Panc1 (cell line): Measurements from ENCODE around the gene CSNK1G2. TPM values are rescaled to one million over a fixed set of nuclear protein-coding genes. Genes with fewer than 3 reads are reported as not detected.

Experiments used
- ATAC-seq: fragments of 200-7000 bp; cut with Tn5 transposase; 2 replicates; pipeline ENCODE4 v1.9.1; 2020; ENCODE audit warnings: mild to moderate bottlenecking, moderate library complexity
- BruUV-seq: library from RNA; stranded (reverse); fragments of 400-500 nt; replicated peaks from 2 replicates; lab custom pipeline; 2021; lab: Mats Ljungman, UMichigan
- CTCF ChIA-PET: fragments of 300-600 bp; sonication (Branson Sonifier 250); formaldehyde crosslinking; loops from one replicate; lab custom pipeline; 2022; ENCODE audit warnings: antibody characterized with exemption; lab: Charles Lee
- POLR2A ChIA-PET: fragments of 300-600 bp; sonication (Branson Sonifier 250); formaldehyde crosslinking; loops from one replicate; lab custom pipeline; 2022; ENCODE audit warnings: antibody characterized with exemption; lab: Charles Lee
- DNase-seq: peaks from one replicate; pipeline ENCODE4 v3.0.0-alpha.2; 2010; ENCODE audit warnings: low read depth, low spot score
- H3K27ac ChIP-seq: 2 replicates; pipeline ENCODE4 v1.5.1; 2011; ENCODE audit warnings: mild to moderate bottlenecking, low read length, inconsistent platforms
- H3K27me3 ChIP-seq: fragments of 200-500 bp; sonication (Bioruptor generic); 2 replicates; pipeline ENCODE4 v1.6.0; 2014; ENCODE audit warnings: low read length, inconsistent platforms; ENCODE audit not compliant: control insufficient read depth, insufficient read depth
- H3K36me3 ChIP-seq: fragments of 200-500 bp; sonication (Bioruptor generic); 2 replicates; pipeline ENCODE4 v1.5.1; 2014; ENCODE audit warnings: inconsistent platforms, mild to moderate bottlenecking, low read length, moderate library complexity; ENCODE audit not compliant: control insufficient read depth, insufficient read depth
- H3K4me1 ChIP-seq: 2 replicates; pipeline ENCODE4 v1.5.1; 2011; ENCODE audit warnings: inconsistent platforms, mild to moderate bottlenecking, low read length, moderate library complexity; ENCODE audit not compliant: control insufficient read depth, insufficient read depth
- H3K4me3 ChIP-seq, 2 experiments: 2 replicates each; pipeline ENCODE4 v1.5.1; 2011 to 2012; ENCODE audit warnings: low read depth in 2 of 2, low read length in 2 of 2, mild to moderate bottlenecking in 2 of 2, inconsistent platforms in 1 of 2, moderate library complexity in 1 of 2
- H3K9me3 ChIP-seq: fragments of 200-500 bp; sonication (Bioruptor generic); 2 replicates; pipeline ENCODE4 v1.5.1; 2014; ENCODE audit warnings: low read depth, mild to moderate bottlenecking, inconsistent platforms, low read length, moderate library complexity; ENCODE audit not compliant: control insufficient read depth, insufficient read depth
- CTCF ChIP-seq: fragments of 450-650 bp; IDR thresholded peaks from 2 replicates; pipeline ENCODE4 v1.5.1; 2017; ENCODE audit warnings: mild to moderate bottlenecking
- POLR2AphosphoS5 ChIP-seq: IDR thresholded peaks from 2 replicates; pipeline ENCODE4 v1.6.1; 2012; ENCODE audit warnings: mild to moderate bottlenecking, low read depth, low read length, moderate library complexity
- REST ChIP-seq, 2 experiments: IDR thresholded peaks; 2 replicates each; pipeline ENCODE4 v1.6.1; 2011 to 2012; ENCODE audit warnings: low read depth in 2 of 2, control low read depth in 1 of 2, low read length in 1 of 2, mild to moderate bottlenecking in 1 of 2, moderate library complexity in 1 of 2; ENCODE audit not compliant: insufficient read depth in 1 of 2
- SIN3A ChIP-seq: IDR thresholded peaks from 2 replicates; pipeline ENCODE4 v1.6.1; 2012; ENCODE audit warnings: low read depth, mild to moderate bottlenecking, low read length, moderate library complexity, borderline replicate concordance; ENCODE audit not compliant: insufficient read depth
- TCF7L2 ChIP-seq: IDR thresholded peaks from 2 replicates; pipeline ENCODE4 v1.6.1; 2011; ENCODE audit warnings: mild to moderate bottlenecking, low read depth, low read length, inconsistent platforms
- in situ Hi-C: cut with HindIII; loops from 2 replicates; pipeline ENCODE4 v1.10.0; 2016; ENCODE audit warnings: low sequenced_read_pairs, low pct_unique_long_range_greater_than_20kb
- intact Hi-C: fragments of 100-400 bp; cut with micrococcal nuclease; formaldehyde crosslinking; loops from one replicate; pipeline ENCODE4 v1.10.0; 2022; ENCODE audit not compliant: unreplicated experiment
- total RNA-seq: library from RNA; stranded (reverse); gene quantifications from one replicate; pipeline ENCODE4 v1.2.1, GENCODE V29; 2021; ENCODE audit not compliant: unreplicated experiment

CSNK1G2 gene
- total RNA-seq, 1 experiment from 2014 or later = 65.8 TPM

GRCh38 chr19:2003874-2004273, 62.9 kb downstream of the CSNK1G2 start:
- in situ Hi-C loops = no loop called here
- no peaks in the 10 kb centered on the region for H3K9me3 ChIP-seq
- POLR2A ChIA-PET = interaction anchor here (0.5 kb wide), 1 partner anchor 88 kb away, joined by 23 read pairs; no protein-coding TSS in a partner anchor
- DNase-seq (no peak), ATAC-seq (no peak)
- intact Hi-C loops = no loop called here
- no peaks in the 10 kb centered on the region for H3K4me1 ChIP-seq
- no TSS peak for BruUV-seq
- CTCF ChIA-PET = interaction anchor here (0.7 kb wide), 1 partner anchor 73 kb away, joined by 4 read pairs; no protein-coding TSS in a partner anchor
- TF ChIP-seq POLR2AphosphoS5 (no peak), CTCF (no peak), REST (IDR thresholded peaks at IDR 0.05; ENCODE audit: insufficient read depth in 1 of 2, low read depth in 2 of 2, low read length in 1 of 2) (no peak), SIN3A (no peak), TCF7L2 (no peak)
- H3K27ac ChIP-seq = no peak overlapping the region
- no peak overlapping the region for H3K4me3 ChIP-seq
- H3K36me3 ChIP-seq = no peaks in the 10 kb centered on the region
- no peaks in the 10 kb centered on the region for H3K27me3 ChIP-seq

GRCh38 chr19:2010135-2010668, 69.2 kb downstream of the CSNK1G2 start:
- no TSS peak for BruUV-seq
- Histone ChIP-seq H3K9me3 (no peaks in the 10 kb centered on the region), H3K36me3 (peaks cover 3% of the 10 kb centered on the region; the same call in 1 of the 2 replicates), H3K27ac (no peak overlapping the region), H3K27me3 (no peaks in the 10 kb centered on the region), H3K4me3 (no peak overlapping the region), H3K4me1 (no peaks in the 10 kb centered on the region)
- CTCF ChIA-PET = interaction anchor here (0.8 kb wide), 1 partner anchor 81 kb away, joined by 12 read pairs; no protein-coding TSS in a partner anchor
- DNase-seq (no peak), ATAC-seq (no peak)
- POLR2A ChIA-PET = no interaction called here
- intact Hi-C loops (no loop called here), in situ Hi-C loops (no loop called here)
- no peak for TF ChIP-seq REST (IDR thresholded peaks at IDR 0.05; ENCODE audit: insufficient read depth in 1 of 2, low read depth in 2 of 2, low read length in 1 of 2)
- no peak for TF ChIP-seq SIN3A
- TF ChIP-seq CTCF = no peak
- no peak for TF ChIP-seq POLR2AphosphoS5
- no peak for TF ChIP-seq TCF7L2
